Activated naive CD4-positive, alpha-beta T cell treated with anti-CD3 and anti-CD28 coated beads, Interleukin-2, amount 50 U/mL, for 24 hours (primary cell): ENCODE data around the gene BCAP31.
"Not testable (repeated sequence)": the region's sequence is repeated elsewhere in the genome, so short reads cannot be mapped to it uniquely, and the experiment has no call there.

ENCODE experiments used
- H3K27ac Mint-ChIP-seq: one replicate; pipeline ENCODE4 v1.8.0; 2021; ENCODE audit warnings: mild to moderate bottlenecking, mixed read lengths
- H3K27me3 Mint-ChIP-seq: one replicate; pipeline ENCODE4 v1.8.0; 2021; ENCODE audit warnings: mixed read lengths
- H3K36me3 Mint-ChIP-seq: one replicate; pipeline ENCODE4 v1.8.0; 2021; ENCODE audit warnings: mixed read lengths
- H3K4me1 Mint-ChIP-seq: one replicate; pipeline ENCODE4 v1.8.0; 2021; ENCODE audit warnings: mixed read lengths
- H3K4me3 Mint-ChIP-seq: one replicate; pipeline ENCODE4 v1.8.0; 2021; ENCODE audit warnings: mild to moderate bottlenecking, mixed read lengths
- H3K9me3 Mint-ChIP-seq: one replicate; pipeline ENCODE4 v1.8.0; 2021; ENCODE audit warnings: mixed read lengths

Gene BCAP31

GRCh38 chrX:153688506-153688905, 35.7 kb downstream of the BCAP31 start:
- Mint-ChIP-seq H3K36me3 (no peaks in the 10 kb centered on the region), H3K9me3 (no peaks in the 10 kb centered on the region), H3K4me3 (no peak overlapping the region), H3K4me1 (no peaks in the 10 kb centered on the region), H3K27me3 (peaks cover 2% of the 10 kb centered on the region), H3K27ac (no peak overlapping the region)

DNA sequence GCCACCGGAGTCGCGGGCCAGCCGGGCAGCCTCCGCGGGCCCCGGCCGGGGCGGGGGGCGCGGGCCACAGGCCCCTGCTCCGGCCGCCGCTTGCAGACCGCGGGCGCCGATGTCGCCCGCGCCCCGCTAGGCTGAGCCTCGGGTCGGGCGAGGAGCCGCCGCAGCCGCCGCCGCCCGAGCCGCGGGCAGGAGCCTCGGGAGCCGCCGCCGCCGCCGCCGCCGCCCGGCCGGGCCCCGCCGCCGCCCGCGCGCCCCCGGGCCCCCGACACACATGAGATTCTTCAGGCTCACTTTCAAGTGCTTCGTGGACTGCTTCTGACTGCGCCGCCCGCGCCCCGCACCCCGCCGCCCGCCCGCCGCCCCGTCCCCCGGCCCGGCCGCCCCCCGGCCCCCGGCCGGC, 36.1 kb downstream of the BCAP31 start:
- no peaks in the 10 kb centered on the region for H3K4me1 Mint-ChIP-seq
- no peaks in the 10 kb centered on the region for H3K36me3 Mint-ChIP-seq
- H3K9me3 Mint-ChIP-seq, result no peaks in the 10 kb centered on the region
- H3K27me3 Mint-ChIP-seq, result peaks cover 2% of the 10 kb centered on the region
- H3K27ac Mint-ChIP-seq, result no peak overlapping the region
- H3K4me3 Mint-ChIP-seq, result no peak overlapping the region

- H3K9me3 Mint-ChIP-seq, result no peaks in the 10 kb centered on the region
- H3K27me3 Mint-ChIP-seq, result peaks cover 2% of the 10 kb centered on the region
- no peaks in the 10 kb centered on the region for H3K4me1 Mint-ChIP-seq
- no peak within 1 kb of the TSS for H3K27ac Mint-ChIP-seq
- H3K4me3 Mint-ChIP-seq, result peak within 1 kb of the TSS; percentile 68
- no peaks in the 10 kb centered on the region for H3K36me3 Mint-ChIP-seq
Measured at GRCh38 chrX:153687121-153688039, 36.8 kb downstream of the BCAP31 start, which contains the start of gene SLC6A8. TSS of gene SLC6A8 (plus strand) at chrX:153687926. CDS start at chrX:153688575, 649 bp downstream.

DNA sequence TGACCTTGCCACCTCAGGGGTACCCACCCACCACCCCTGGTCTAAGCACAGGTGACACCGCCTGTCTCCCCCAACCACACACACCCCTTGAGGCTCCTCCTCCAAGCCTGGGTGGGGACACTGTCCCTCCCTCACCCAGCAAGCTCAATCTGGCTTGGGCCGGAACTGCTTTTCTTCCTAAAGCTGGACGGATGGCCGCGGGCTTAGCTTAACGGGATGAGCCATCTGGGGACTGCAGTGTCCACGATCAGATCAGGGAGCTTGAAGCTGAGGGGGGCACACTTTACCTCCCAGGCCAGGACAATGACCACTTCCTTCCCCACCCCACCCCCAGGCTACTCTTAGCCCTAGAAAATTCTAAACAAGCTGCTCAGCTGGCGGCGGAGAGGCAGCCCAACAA, 37.5 kb downstream of the BCAP31 start:
- Mint-ChIP-seq H3K4me3 (no peak overlapping the region), H3K9me3 (no peaks in the 10 kb centered on the region), H3K4me1 (no peaks in the 10 kb centered on the region), H3K27me3 (peaks cover 2% of the 10 kb centered on the region), H3K27ac (no peak overlapping the region), H3K36me3 (no peaks in the 10 kb centered on the region)

DNA sequence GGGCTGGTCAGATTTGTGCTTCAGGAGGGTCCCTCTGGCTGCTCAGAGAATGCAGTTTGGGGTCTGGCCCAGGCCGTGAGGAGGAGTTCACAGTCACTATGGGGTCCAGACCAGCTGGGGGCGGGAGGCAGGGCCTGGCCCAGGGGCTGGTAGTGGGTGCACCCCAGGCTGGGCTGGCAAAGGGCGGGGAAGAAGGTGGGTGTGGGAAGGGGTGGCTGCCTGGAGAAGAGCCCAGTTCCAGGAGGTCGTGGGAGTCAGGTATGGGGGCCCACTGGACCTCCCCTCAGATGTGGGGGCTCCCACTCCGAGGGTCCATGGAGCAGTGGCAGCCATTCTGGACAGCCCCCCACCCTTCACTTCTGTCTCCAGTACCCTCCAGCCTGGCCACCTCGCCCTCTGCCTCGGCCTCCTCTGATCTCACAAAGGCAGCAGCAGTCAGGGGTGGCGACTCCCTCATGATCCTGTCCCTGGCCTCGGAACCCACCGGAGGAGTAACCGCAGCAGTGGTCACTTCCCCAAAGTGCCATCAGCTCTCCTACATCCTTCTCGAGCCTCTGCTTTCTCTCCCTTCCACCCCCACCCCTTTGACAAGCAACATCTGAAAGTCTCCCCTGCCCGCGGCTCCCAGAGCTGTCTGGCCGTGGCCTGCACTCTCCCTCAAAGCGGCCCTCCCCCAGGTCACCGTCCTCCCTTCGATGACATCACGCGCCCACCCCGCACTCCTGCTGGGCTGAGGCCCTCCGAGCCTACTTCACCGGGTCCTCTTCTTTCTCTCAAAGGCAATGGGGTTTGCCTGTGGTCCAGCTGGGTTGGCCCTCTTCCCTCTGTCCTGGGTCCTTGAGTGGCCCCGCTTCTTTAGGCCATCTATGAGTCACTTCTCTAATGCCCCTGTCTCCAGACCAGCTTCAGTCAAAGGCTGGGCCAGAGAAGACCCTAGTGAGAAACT, 38.2 kb downstream of the BCAP31 start:
- H3K9me3 Mint-ChIP-seq, result no peaks in the 10 kb centered on the region
- no peaks in the 10 kb centered on the region for H3K36me3 Mint-ChIP-seq
- H3K27me3 Mint-ChIP-seq, result peaks cover 2% of the 10 kb centered on the region
- H3K27ac Mint-ChIP-seq, result no peak overlapping the region
- H3K4me1 Mint-ChIP-seq, result no peaks in the 10 kb centered on the region
- H3K4me3 Mint-ChIP-seq, result no peak overlapping the region

- no peak overlapping the region for H3K4me3 Mint-ChIP-seq
- no peaks in the 10 kb centered on the region for H3K9me3 Mint-ChIP-seq
- peaks cover 2% of the 10 kb centered on the region for H3K27me3 Mint-ChIP-seq
- no peaks in the 10 kb centered on the region for H3K36me3 Mint-ChIP-seq
- no peak overlapping the region for H3K27ac Mint-ChIP-seq
- no peaks in the 10 kb centered on the region for H3K4me1 Mint-ChIP-seq
Measured at GRCh38 chrX:153685156-153685536, 39.0 kb downstream of the BCAP31 start.

- no peaks in the 10 kb centered on the region for H3K36me3 Mint-ChIP-seq
- peaks cover 2% of the 10 kb centered on the region for H3K27me3 Mint-ChIP-seq
- H3K4me1 Mint-ChIP-seq, result no peaks in the 10 kb centered on the region
- H3K27ac Mint-ChIP-seq, result no peak overlapping the region
- H3K9me3 Mint-ChIP-seq, result no peaks in the 10 kb centered on the region
- no peak overlapping the region for H3K4me3 Mint-ChIP-seq
Measured at GRCh38 chrX:153684467-153685155, 39.6 kb downstream of the BCAP31 start.

GRCh38 chrX:153683486-153683885, 40.7 kb downstream of the BCAP31 start:
- H3K4me3 Mint-ChIP-seq, H3K4me1 Mint-ChIP-seq, H3K27ac Mint-ChIP-seq, H3K36me3 Mint-ChIP-seq, H3K9me3 Mint-ChIP-seq, H3K27me3 Mint-ChIP-seq: not testable (repeated sequence)

DNA sequence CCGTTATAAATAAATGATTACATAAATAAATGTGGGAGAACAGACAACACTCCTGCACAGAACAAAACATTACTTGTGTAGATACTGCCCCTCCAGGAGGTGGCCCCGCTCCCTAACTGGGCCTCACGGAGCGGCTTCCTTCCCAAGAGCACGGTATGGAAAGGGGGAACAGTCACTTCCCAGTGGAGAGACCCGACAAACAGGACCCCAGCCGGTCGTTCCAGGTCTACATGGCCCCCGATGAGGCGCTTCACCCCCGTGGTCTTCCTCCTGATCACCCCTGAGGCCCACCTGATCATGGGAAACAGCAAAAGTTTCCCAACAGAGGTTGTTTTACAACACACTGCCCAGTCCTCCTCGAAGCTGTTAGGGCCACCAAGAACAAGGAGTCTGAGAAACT, 43.0 kb downstream of the BCAP31 start:
- no peaks in the 10 kb centered on the region for H3K9me3 Mint-ChIP-seq
- H3K36me3 Mint-ChIP-seq, result no peaks in the 10 kb centered on the region
- no peak overlapping the region for H3K4me3 Mint-ChIP-seq
- no peaks in the 10 kb centered on the region for H3K27me3 Mint-ChIP-seq
- H3K27ac Mint-ChIP-seq, result no peak overlapping the region
- no peaks in the 10 kb centered on the region for H3K4me1 Mint-ChIP-seq

GRCh38 chrX:153674219-153674851, 49.9 kb downstream of the BCAP31 start:
- peaks cover 4% of the 10 kb centered on the region for H3K4me1 Mint-ChIP-seq
- no peaks in the 10 kb centered on the region for H3K36me3 Mint-ChIP-seq
- peak overlapping the region; percentile 51 for H3K4me3 Mint-ChIP-seq
- H3K27me3 Mint-ChIP-seq, result peaks cover 10% of the 10 kb centered on the region
- no peaks in the 10 kb centered on the region for H3K9me3 Mint-ChIP-seq
- H3K27ac Mint-ChIP-seq, result peak overlapping the region; percentile 79

- no peaks in the 10 kb centered on the region for H3K36me3 Mint-ChIP-seq
- H3K27me3 Mint-ChIP-seq, result peaks cover 10% of the 10 kb centered on the region
- H3K9me3 Mint-ChIP-seq, result no peaks in the 10 kb centered on the region
- H3K4me1 Mint-ChIP-seq, result peaks cover 4% of the 10 kb centered on the region
- peak within 1 kb of the TSS; percentile 79 for H3K27ac Mint-ChIP-seq
- H3K4me3 Mint-ChIP-seq, result peak within 1 kb of the TSS; percentile 57
Measured at GRCh38 chrX:153673428-153674218, 50.6 kb downstream of the BCAP31 start, which contains the start of gene PNCK. TSS of gene PNCK (minus strand) at chrX:153673813. CDS start at chrX:153673076, 737 bp downstream.

DNA sequence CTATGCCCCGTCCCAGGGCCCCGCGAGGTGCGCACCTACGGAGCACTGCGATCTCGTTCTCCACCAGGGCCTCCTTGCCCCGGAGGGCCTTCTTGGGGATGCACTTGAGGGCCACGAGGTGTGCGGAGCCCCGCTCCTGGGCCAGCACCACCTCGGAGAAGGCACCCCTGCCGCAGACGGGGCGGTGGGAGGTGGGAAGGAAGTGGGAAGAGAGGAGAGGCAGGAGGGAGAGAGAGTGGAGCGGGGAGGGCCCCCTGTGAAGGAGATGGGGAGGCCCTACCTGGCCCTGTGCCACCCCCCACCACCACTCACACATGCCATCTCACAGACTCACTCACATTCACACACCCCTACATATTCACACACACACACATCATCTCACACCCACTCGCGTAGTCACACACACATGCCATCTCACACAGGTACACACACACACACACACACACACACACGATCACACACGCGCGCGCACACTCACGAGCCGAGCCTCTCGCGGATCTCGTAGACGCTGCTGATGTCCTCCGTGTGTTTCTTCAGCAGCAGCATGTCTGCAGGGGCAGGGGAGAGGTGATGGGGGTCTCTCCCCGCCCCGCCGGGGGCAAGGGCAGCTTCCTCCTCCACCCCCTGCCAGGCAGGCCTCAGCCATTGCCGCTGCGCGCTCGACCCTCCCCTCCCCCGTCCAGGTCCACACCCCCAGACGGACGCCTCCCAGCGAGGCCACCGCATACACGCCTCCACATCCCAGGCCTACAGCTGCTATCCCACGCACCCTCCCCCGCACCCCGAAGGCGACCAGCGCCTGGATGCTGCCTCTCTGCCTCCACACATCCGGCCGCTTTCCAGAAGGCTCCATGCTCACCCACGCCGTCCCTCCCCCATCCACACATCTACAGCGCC, 51.4 kb downstream of the BCAP31 start:
- H3K9me3 Mint-ChIP-seq, result no peaks in the 10 kb centered on the region
- peak overlapping the region; percentile 41 for H3K27ac Mint-ChIP-seq

More for the DNA sequence above, 51.4 kb downstream of the BCAP31 start:
- peaks cover 8% of the 10 kb centered on the region for H3K4me1 Mint-ChIP-seq
- peaks cover 10% of the 10 kb centered on the region for H3K27me3 Mint-ChIP-seq
- H3K36me3 Mint-ChIP-seq, result no peaks in the 10 kb centered on the region
- peak overlapping the region; percentile 57 for H3K4me3 Mint-ChIP-seq
